Mammary epithelial cell (primary cell): ENCODE measurements around the gene LAT.

Experiments
- CTCF ChIP-seq, 2 donors: IDR thresholded peaks in 1 of 2; conservative IDR thresholded peaks in 1 of 2; 2 replicates each; pipeline ENCODE4 v1.5.1; 2011 to 2012; ENCODE audit warnings: inconsistent platforms in 2 of 2, low read length in 2 of 2, mild to moderate bottlenecking in 2 of 2, control low read depth in 1 of 2, low read depth in 1 of 2; ENCODE audit not compliant: insufficient read depth in 1 of 2; ENCODE audit errors: extremely low read depth in 1 of 2
- EZH2 ChIP-seq: IDR thresholded peaks from 2 replicates; pipeline ENCODE4 v1.6.1; 2012; ENCODE audit warnings: low read length, inconsistent platforms, borderline replicate concordance

DNA sequence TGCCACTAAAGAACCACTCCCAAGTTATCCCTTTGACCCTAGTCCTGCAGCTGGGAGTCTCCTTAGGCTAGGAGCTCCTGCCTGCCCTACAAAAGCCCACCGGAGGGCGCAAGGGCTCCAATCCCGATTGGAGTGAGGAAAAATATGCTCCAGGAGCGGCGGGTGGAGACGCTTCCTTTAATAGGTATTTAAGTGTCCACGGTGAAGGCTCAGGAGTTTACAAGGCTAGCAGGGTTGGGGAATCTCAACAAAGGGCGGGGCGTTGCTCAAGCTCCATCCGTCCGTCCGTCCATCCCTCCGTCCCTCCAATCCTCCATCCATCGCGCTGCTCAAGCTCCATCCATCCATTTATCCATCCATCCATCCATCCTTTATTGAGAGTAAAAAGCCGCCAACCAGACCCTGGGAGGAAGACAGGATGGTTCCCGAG lies 10.8 kb upstream of the LAT start:
- TF ChIP-seq CTCF (conservative IDR thresholded peaks at IDR 0.05 in 1 of 2, IDR thresholded peaks at IDR 0.05 in 1 of 2; ENCODE audit: extremely low read depth in 1 of 2, insufficient read depth in 1 of 2, low read depth in 1 of 2, low read length in 2 of 2) (peak; percentile 58 to 64), EZH2 (no peak)
